ENCODE data around the gene MAP3K5. TPM values are rescaled to one million over a fixed set of nuclear protein-coding genes. Genes with fewer than 3 reads are reported as not detected.
"Not testable (repeated sequence)": the region's sequence is repeated elsewhere in the genome, so short reads cannot be mapped to it uniquely, and the experiment has no call there.

Gene MAP3K5
- total RNA-seq, 1 donor from 2014 or later, result 1.7 TPM

DNA sequence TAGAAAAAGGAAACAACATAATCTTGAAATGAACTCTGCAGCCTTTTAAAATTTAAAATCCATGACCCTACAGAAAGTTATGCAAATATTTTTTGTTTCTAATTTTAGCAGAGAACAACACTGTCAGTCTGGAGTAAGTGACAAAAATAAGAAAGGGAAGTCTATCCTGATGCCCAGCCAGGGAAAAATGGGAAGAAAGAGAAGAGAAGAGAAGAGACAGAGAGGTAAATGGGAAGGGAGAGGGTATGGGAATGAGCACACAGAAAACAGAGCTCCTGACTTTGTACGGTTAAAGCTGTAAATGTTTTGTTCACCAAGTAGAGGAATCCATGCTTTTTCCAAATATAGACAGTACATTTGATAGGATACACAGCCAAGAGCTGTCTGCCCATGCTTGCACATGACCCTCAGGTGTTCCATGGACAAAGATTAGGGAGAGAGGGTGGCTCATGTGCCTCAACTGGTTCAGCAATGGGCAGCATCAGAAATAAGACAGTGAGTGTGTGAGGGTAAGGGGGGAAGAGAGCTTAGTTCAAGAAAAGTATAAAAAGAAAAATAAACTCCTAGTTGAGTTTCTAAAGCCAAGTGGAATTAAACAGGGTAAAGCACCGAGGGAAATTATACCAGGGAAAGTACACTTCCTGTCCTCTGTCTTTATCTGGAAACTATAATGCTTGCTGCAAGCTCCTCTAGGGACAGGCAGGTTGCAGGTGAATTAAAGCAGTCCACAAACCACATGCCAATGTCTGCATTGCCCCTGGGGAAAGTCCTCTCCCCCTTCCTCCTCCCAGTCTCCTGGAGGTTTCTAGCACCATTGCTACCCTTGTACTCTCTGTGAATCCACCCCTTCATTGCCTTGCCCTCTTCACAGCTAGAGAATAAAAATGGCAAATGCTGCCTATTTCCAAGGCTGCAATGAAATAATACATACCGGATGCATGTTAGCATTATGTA lies 30.0 kb downstream of the MAP3K5 start:
- peak overlapping the region; percentile 63 for H3K4me2 ChIP-seq (ENCODE audit: low read length)
- no peak overlapping the region for H2AFZ ChIP-seq (ENCODE audit: low read depth, low read length)
- H3K9ac ChIP-seq (ENCODE audit: low read length), result no peak overlapping the region

DNA sequence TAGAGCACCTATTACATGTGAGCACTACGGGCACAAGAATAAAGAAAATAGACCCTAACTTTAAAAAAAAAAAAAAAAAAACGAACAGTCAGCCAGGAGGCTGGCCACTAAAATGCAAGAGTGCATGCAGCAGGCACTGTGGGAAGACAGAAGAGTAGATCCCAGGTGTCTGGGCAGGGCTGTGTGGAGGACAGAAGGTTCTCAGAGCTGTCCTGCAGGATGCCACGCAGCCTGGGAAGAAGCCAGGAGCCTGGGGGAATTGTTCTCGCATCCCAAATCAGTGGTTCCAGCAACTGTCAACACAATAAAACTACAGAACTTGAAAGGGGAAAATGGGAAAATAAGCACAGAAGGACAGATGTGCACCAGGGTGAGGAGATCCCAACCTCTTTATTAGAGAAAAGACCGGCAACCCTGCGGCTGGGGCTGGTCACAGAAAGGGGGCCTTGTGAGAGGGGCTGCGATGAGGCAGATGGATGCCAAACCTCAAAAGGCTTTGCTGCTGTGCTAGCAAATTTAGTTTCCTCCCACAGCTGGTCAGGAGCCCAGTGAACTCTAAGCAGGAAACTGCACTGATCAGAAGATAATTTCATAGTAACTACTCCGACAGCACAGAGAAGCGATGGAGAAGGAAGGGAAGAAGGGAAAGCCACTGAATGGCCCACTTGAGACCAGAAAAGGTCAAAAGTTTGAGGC lies 30.9 kb downstream of the MAP3K5 start:
- peak overlapping the region; percentile 63 for H3K4me2 ChIP-seq (ENCODE audit: low read length)
- H2AFZ ChIP-seq (ENCODE audit: low read depth, low read length), result no peak overlapping the region
- Mint-ChIP-seq H3K27ac (ENCODE audit: unreplicated experiment) (no peak overlapping the region), H3K9me3 (ENCODE audit: unreplicated experiment) (no peaks in the 10 kb centered on the region), H3K27me3 (ENCODE audit: low read depth, unreplicated experiment) (no peaks in the 10 kb centered on the region), H3K4me3 (ENCODE audit: unreplicated experiment) (no peak overlapping the region), H3K4me1 (ENCODE audit: low read depth, unreplicated experiment) (peaks cover 11% of the 10 kb centered on the region), H3K36me3 (ENCODE audit: low read depth, unreplicated experiment) (no peaks in the 10 kb centered on the region)
- no peaks in the 10 kb centered on the region for H3K9me3 ChIP-seq (ENCODE audit: insufficient read depth, low read depth, low read length)
- H3K9ac ChIP-seq (ENCODE audit: low read length), result no peak overlapping the region
- peaks cover 18% of the 10 kb centered on the region for H4K20me1 ChIP-seq (ENCODE audit: insufficient read depth, low read length)
- H3K27ac ChIP-seq (ENCODE audit: low read depth, low read length), result no peak overlapping the region
- DNase-seq (ENCODE audit: low read depth) (peak; percentile 39), FAIRE-seq (no peak)
- H3K36me3 ChIP-seq (ENCODE audit: insufficient read depth, low read length), result no peaks in the 10 kb centered on the region
- TF ChIP-seq EZH2 (IDR thresholded peaks at IDR 0.05; ENCODE audit: insufficient read depth, low read length), result no peak
- TF ChIP-seq, protein P1, sequence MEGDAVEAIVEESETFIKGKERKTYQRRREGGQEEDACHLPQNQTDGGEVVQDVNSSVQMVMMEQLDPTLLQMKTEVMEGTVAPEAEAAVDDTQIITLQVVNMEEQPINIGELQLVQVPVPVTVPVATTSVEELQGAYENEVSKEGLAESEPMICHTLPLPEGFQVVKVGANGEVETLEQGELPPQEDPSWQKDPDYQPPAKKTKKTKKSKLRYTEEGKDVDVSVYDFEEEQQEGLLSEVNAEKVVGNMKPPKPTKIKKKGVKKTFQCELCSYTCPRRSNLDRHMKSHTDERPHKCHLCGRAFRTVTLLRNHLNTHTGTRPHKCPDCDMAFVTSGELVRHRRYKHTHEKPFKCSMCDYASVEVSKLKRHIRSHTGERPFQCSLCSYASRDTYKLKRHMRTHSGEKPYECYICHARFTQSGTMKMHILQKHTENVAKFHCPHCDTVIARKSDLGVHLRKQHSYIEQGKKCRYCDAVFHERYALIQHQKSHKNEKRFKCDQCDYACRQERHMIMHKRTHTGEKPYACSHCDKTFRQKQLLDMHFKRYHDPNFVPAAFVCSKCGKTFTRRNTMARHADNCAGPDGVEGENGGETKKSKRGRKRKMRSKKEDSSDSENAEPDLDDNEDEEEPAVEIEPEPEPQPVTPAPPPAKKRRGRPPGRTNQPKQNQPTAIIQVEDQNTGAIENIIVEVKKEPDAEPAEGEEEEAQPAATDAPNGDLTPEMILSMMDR (IDR thresholded peaks at IDR 0.05; ENCODE audit: insufficient read depth, low read depth, low read length), result no peak
- H3K27me3 ChIP-seq (ENCODE audit: insufficient read depth, low read length), result no peaks in the 10 kb centered on the region
- H3K4me3 ChIP-seq (ENCODE audit: insufficient read depth, low read depth, low read length), result no peak overlapping the region
- H3K4me1 ChIP-seq (ENCODE audit: insufficient read depth, low read length), result peaks cover 4% of the 10 kb centered on the region
- H3K79me2 ChIP-seq (ENCODE audit: insufficient read depth, low read length), result peaks cover 38% of the 10 kb centered on the region

More for the DNA sequence above, 30.0 kb downstream of the MAP3K5 start:
- Histone ChIP-seq H3K27me3 (ENCODE audit: insufficient read depth, low read length) (no peaks in the 10 kb centered on the region), H4K20me1 (ENCODE audit: insufficient read depth, low read length) (peaks cover 19% of the 10 kb centered on the region), H3K4me1 (ENCODE audit: insufficient read depth, low read length) (peaks cover 4% of the 10 kb centered on the region), H3K27ac (ENCODE audit: low read depth, low read length) (no peak overlapping the region), H3K79me2 (ENCODE audit: insufficient read depth, low read length) (peaks cover 41% of the 10 kb centered on the region), H3K36me3 (ENCODE audit: insufficient read depth, low read length) (no peaks in the 10 kb centered on the region), H3K4me3 (ENCODE audit: insufficient read depth, low read depth, low read length) (no peak overlapping the region), H3K9me3 (ENCODE audit: insufficient read depth, low read depth, low read length) (no peaks in the 10 kb centered on the region)
- Mint-ChIP-seq H3K9me3 (ENCODE audit: unreplicated experiment) (no peaks in the 10 kb centered on the region), H3K27me3 (ENCODE audit: low read depth, unreplicated experiment) (no peaks in the 10 kb centered on the region), H3K4me1 (ENCODE audit: low read depth, unreplicated experiment) (peaks cover 11% of the 10 kb centered on the region), H3K27ac (ENCODE audit: unreplicated experiment) (no peak overlapping the region), H3K36me3 (ENCODE audit: low read depth, unreplicated experiment) (no peaks in the 10 kb centered on the region), H3K4me3 (ENCODE audit: unreplicated experiment) (no peak overlapping the region)
- DNase-seq (ENCODE audit: low read depth), result no peak
- TF ChIP-seq, protein P1 (IDR thresholded peaks at IDR 0.05; ENCODE audit: insufficient read depth, low read depth, low read length), result no peak
- no peak for TF ChIP-seq EZH2 (IDR thresholded peaks at IDR 0.05; ENCODE audit: insufficient read depth, low read length)
- no peak for FAIRE-seq

- not testable (repeated sequence) for H3K36me3 Mint-ChIP-seq (ENCODE audit: low read depth, unreplicated experiment); H3K9me3 Mint-ChIP-seq (ENCODE audit: unreplicated experiment); H3K27me3 Mint-ChIP-seq (ENCODE audit: low read depth, unreplicated experiment); H3K4me1 ChIP-seq (ENCODE audit: insufficient read depth, low read length); H3K9me3 ChIP-seq (ENCODE audit: insufficient read depth, low read depth, low read length); H3K27me3 ChIP-seq (ENCODE audit: insufficient read depth, low read length); H3K9ac ChIP-seq (ENCODE audit: low read length); H3K27ac Mint-ChIP-seq (ENCODE audit: unreplicated experiment); H3K4me3 ChIP-seq (ENCODE audit: insufficient read depth, low read depth, low read length); H3K4me2 ChIP-seq (ENCODE audit: low read length); H2AFZ ChIP-seq (ENCODE audit: low read depth, low read length); H3K27ac ChIP-seq (ENCODE audit: low read depth, low read length); FAIRE-seq; H3K4me3 Mint-ChIP-seq (ENCODE audit: unreplicated experiment); H3K36me3 ChIP-seq (ENCODE audit: insufficient read depth, low read length); DNase-seq (ENCODE audit: low read depth)
- Histone ChIP-seq H3K79me2 (ENCODE audit: insufficient read depth, low read length) (peaks cover 35% of the 10 kb centered on the region), H4K20me1 (ENCODE audit: insufficient read depth, low read length) (peaks cover 16% of the 10 kb centered on the region)
- H3K4me1 Mint-ChIP-seq (ENCODE audit: low read depth, unreplicated experiment), result peaks cover 11% of the 10 kb centered on the region
Observed at GRCh38 chr6:136760781-136761180, 31.5 kb downstream of the MAP3K5 start.
